ENCODE results near the gene HDAC4.

GRCh38 chr2:239155806-239156480 is 244.9 kb downstream of the HDAC4 start:
- TF ChIP-seq, protein P1, sequence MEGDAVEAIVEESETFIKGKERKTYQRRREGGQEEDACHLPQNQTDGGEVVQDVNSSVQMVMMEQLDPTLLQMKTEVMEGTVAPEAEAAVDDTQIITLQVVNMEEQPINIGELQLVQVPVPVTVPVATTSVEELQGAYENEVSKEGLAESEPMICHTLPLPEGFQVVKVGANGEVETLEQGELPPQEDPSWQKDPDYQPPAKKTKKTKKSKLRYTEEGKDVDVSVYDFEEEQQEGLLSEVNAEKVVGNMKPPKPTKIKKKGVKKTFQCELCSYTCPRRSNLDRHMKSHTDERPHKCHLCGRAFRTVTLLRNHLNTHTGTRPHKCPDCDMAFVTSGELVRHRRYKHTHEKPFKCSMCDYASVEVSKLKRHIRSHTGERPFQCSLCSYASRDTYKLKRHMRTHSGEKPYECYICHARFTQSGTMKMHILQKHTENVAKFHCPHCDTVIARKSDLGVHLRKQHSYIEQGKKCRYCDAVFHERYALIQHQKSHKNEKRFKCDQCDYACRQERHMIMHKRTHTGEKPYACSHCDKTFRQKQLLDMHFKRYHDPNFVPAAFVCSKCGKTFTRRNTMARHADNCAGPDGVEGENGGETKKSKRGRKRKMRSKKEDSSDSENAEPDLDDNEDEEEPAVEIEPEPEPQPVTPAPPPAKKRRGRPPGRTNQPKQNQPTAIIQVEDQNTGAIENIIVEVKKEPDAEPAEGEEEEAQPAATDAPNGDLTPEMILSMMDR (IDR thresholded peaks at IDR 0.05) = no peak
- TF ChIP-seq ZFX (IDR thresholded peaks at IDR 0.05; ENCODE audit: borderline replicate concordance) = no peak

Data from 22Rv1 (cell line).